Measurements from ENCODE around the gene LRRD1. TPM values are rescaled to one million over a fixed set of nuclear protein-coding genes. Genes with fewer than 3 reads are reported as not detected.

Gene LRRD1
- total and polyA plus RNA-seq, 9 of the 15 experiments (the other 6 are each of a cell fraction or from before 2014, with no cell fraction given), result 0.07 to 0.15 TPM; not detected in 7

- peak; percentile 30; the same call in 1 of the 2 replicates for TF ChIP-seq PBX2 (CRISPR knock-in tag; IDR thresholded peaks at IDR 0.05; ENCODE audit: low read depth)
- TF ChIP-seq PBX2 (tag; conservative IDR thresholded peaks at IDR 0.05; ENCODE audit: low read depth), result peak; percentile 98
- no peak for TF ChIP-seq HNRNPK (IDR thresholded peaks at IDR 0.05; ENCODE audit: low read depth, low read length, poor library complexity, severe bottlenecking)
- TF ChIP-seq SP2 (IDR thresholded peaks at IDR 0.05; ENCODE audit: extremely low read depth, low read depth, low read length, poor library complexity, severe bottlenecking), result no peak
- no peak for TF ChIP-seq SFPQ (IDR thresholded peaks at IDR 0.05; ENCODE audit: low read depth, low read length)
- TF ChIP-seq ETS1 (conservative IDR thresholded peaks at IDR 0.05; ENCODE audit: control insufficient read depth, low read depth, low read length), result no peak
- no peak for TF ChIP-seq HMGN3 (IDR thresholded peaks at IDR 0.05; ENCODE audit: borderline replicate concordance, extremely low read depth, insufficient read length, low read depth, low read length)
- TF ChIP-seq CREB3L1 (IDR thresholded peaks at IDR 0.05; ENCODE audit: borderline replicate concordance, low read depth), result no peak
- no peak for TF ChIP-seq ZNF184 (CRISPR knock-in tag; IDR thresholded peaks at IDR 0.05)
- TF ChIP-seq ZNF197 (CRISPR knock-in tag; IDR thresholded peaks at IDR 0.05; ENCODE audit: low read depth), result no peak
- no peak for TF ChIP-seq SIX5 (IDR thresholded peaks at IDR 0.05; ENCODE audit: borderline replicate concordance in 1 of 2, insufficient read depth in 1 of 2, low read depth in 1 of 2, low read length in 2 of 2)
- TF ChIP-seq ZHX1 (conservative IDR thresholded peaks at IDR 0.05; ENCODE audit: low read length), result no peak
- no peak for TF ChIP-seq ZBTB1 (CRISPR knock-in tag; IDR thresholded peaks at IDR 0.05; ENCODE audit: borderline replicate concordance, low read depth)
- TF ChIP-seq ZNF561 (CRISPR knock-in tag; conservative IDR thresholded peaks at IDR 0.05), result no peak
- TF ChIP-seq ARID1B (IDR thresholded peaks at IDR 0.05), result peak; percentile 94
Measured at GRCh38 chr7:92161271-92161670, 17.7 kb downstream of the LRRD1 start (continued).

Data from K562 (cell line).